Sciatic nerve (tissue), 2 donors: ENCODE data around the gene THRB. TPM values are rescaled to one million over a fixed set of nuclear protein-coding genes. Genes with fewer than 3 reads are reported as not detected.

Experiments used
- ATAC-seq: fragments of 200-7000 bp; cut with Tn5 transposase; one replicate; pipeline ENCODE4 v1.9.1; 2020; ENCODE audit warnings: mild to moderate bottlenecking, moderate library complexity
- DNase-seq: peaks from one replicate; pipeline ENCODE4 v3.0.0-alpha.2; 2020; ENCODE audit warnings: low spot score
- intact Hi-C: fragments of 100-400 bp; cut with DNase I; formaldehyde crosslinking; loops from one replicate; pipeline ENCODE4 v1.14.2; 2022
- total RNA-seq: library from RNA; stranded (reverse); fragmentation: NEBNext Ultra II Directional; extraction: Animal tissue kit (Norgen Biotek cat#: 25700); gene quantifications from one replicate; pipeline ENCODE4 v1.2.1, GENCODE V29; 2021
- donor health status: DM: no; HTN: no; CAD: no.
- donor health status: DM: no; HTN: no; CAD: no.

THRB gene
- total RNA-seq, 1 donor from 2014 or later: 13.2 TPM

DNA sequence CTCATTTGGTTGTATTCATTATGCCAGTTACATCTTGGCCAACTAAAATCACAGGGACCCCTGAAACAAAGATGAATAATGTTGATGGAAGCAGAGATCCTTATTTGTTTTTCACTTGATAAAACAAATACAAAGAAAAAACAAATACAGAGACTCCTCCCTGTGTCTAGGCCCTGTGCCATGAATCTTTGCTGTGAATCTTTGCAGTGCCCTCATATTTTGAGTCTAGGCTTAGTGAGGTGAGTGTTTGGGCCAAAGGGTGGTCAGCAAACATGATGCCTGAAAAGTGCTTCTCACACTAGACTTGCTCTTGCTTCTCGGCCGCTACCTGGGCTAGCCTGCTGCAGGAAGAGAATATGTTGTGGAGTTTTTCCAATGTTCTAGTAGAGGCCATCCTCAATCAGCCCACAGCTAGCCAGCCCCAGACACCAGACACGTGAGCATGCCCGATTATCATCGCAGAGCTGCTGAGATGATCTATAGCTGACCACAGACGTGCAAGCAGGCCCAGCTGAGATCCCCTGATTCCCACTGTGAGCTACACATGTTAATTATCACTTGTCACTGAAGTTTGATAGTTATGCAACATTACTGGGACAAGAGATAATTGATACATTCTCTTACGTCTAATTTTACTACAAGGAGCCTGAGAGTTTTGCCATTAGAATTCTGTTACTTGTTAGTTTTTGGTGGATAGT lies 191.4 kb downstream of the THRB start:
- no peak for ATAC-seq
- DNase-seq: no peak
- intact Hi-C loops: no loop called here

DNA sequence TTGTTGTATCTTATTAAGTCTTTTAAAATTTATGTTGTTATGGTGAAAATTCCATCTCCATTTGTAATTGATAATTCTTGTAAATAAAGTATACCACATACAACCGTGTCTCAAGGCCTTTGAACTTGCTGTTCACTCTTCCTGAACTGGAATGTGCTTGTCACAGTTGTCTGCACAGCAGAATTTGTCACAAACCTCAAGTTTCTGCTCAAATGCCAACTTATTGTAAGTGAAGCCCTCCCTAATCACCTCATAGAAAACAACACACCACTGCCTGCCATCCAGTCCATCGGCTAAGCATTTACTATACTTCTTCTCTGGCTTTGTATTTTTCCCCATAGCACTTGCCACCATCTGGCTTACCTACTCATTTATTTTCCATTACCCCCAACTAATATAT lies 192.3 kb downstream of the THRB start:
- no peak for ATAC-seq
- intact Hi-C loops: no loop called here
- DNase-seq: no peak

DNA sequence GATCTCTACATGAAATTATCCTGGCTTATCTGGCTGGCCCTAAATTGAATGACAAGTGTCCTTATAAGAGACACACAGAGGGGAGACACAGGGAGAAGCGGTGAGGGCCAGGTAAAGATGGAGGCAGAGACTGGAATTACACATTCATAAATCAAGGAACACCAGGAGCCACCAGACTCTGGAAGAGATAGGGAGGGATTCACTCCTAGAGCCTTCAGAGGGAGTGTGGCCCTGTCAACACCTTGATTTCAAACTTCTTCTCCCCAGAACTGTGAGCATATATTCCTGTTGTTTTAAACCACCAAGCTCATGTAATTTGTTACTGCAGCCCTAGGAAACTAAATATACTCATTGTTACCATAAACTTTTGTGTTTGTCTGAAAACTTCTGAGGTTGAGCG lies 193.7 kb downstream of the THRB start:
- intact Hi-C loops: no loop called here

DNA sequence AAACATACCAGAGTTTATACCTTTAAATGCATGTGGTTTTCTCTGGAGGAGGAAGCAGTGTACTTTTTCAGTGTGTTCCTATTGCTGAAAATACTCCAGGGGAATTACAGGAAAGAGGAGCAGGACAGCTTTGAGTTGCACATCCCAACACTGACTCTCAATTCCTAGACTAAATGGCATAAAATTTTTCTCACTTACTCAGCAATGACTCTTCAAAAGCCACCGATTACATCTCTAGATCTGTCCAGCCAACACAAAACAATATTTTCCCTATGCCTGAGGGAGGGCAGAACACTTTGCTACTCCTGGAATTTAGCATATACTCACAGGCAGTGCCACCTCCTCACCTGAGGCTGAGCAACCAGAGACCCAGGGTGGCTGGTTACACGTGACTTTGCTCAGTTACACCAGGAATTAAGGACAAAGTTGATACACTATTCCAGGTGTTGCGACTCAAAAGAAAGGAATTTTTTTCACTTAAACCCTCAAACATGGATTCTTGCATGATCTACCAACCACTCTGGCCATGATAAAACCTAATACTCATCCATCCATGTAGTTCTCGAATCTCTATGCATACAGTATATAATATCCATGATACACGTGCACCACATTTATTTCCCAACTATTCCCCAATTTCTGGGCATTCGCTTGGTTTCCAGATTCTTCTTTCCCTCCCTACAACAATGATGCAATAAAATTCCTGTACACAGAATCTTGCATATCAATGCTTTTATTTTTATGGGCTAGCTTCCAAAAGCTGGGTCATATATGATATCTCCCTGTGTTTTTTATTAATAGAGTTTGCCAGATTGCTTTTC lies 194.6 kb downstream of the THRB start:
- DNase-seq (no peak), ATAC-seq (peak; percentile 10)
- intact Hi-C loops: no loop called here

More for the DNA sequence above, 193.7 kb downstream of the THRB start:
- ATAC-seq (no peak), DNase-seq (no peak)

DNA sequence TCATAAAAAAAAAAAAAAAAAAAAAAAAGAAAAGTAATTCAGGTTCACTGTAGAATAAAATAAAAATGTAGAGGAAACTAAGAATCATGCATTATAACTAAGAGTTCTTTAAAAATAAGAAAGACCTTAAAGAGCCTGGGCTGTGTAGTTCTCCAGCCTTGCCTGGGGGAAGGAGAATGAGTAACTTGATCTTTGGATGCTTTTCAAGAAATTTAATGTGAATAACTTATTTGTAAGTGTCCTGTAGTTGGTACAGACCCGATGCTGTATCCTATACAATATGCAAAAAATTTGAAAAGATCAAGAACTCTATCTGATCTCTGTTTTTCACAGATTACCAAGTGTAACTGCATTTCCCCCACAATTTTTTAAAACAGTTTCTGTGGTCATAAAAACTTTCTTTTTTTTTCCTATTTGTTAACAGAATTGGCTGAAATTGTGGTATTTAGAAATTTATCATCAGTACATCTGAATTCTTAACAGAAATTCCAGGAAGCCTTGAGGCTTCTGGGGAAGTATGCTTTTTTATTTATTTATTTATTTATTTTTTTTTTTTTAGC lies 195.3 kb downstream of the THRB start:
- no peak for DNase-seq
- ATAC-seq: no peak
- intact Hi-C loops: no loop called here

DNA sequence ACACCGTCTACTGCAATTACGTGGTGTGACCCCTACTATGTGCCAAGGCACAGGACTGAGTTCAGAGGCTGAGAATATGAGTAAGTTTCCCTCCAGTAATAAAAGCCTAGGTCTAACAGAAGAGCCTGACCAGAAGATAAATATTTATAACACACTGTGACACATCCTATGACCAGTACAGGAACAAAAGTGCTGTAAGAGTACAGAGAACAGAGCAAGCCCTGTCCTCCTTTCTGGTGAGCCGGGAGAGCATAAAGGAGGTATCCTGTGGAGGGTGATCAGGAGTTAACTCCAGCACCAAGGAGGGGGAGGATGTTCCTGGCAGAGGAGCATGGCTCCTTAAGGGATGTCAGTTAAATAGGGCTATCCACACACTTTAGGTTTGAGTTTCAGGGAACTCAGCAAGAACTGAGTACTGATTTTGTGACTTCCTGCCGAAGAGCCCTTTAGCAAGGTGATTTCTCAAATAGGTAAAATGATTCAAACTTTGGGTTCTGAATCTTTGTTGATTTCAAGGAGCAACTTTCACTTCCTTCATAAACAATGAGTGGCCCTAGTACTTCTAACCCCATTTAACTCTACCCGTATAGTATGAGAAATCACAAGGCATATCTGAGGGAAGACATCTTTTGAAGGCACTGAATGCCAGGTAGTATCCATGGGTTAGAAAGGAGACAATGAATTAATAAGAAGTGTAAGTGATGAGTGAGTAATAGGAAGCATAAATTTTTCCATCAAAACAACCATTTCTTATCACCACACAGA lies 198.0 kb downstream of the THRB start:
- intact Hi-C loops: no loop called here
- DNase-seq: no peak
- ATAC-seq: no peak

- ATAC-seq (no peak), DNase-seq (no peak)
- intact Hi-C loops: no loop called here
Measured at GRCh38 chr3:24294150-24294549, 200.5 kb downstream of the THRB start.

- no peak for DNase-seq
- intact Hi-C loops: no loop called here
- ATAC-seq: no peak
Measured at GRCh38 chr3:24291646-24292045, 203.0 kb downstream of the THRB start.

- DNase-seq (no peak), ATAC-seq (no peak)
- intact Hi-C loops: no loop called here
Measured at GRCh38 chr3:24290596-24290995, 204.1 kb downstream of the THRB start.

DNA sequence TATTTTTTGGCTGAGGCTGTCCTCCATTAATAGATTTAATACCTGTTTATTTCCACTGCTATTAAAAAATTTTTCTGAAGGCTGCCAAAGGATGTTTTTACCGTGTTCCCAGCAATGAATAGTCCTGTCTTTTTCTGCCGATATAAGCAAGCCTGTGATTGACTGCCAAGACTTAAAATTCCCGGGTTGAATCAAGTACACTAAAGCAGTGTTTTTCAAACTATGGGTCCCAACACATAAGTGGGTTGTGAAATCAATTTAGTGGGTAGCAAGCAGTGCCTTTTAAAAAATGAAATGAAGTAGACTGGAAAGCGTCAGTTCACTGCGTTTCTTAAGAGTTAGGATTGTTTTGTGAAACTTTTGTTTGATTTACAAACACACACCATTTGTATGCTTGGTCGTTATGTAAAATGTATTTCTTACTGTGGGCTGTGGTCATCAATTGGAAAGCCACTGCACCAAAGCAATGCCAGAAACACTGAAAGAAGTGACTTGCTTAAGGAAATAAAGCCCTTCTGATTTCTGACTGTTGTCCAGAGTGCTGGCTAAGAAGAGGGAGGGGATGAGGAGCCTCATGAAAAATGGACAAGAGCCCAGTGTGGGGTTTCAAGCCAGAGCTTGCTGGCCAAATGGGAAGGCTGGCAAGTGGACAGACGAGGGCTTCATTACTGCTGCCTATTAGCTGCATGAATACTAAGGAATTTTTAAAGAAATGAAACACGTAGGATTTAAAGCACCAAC lies 206.0 kb downstream of the THRB start:
- ATAC-seq: peak; percentile 78
- DNase-seq: peak; percentile 57
- intact Hi-C loops: no loop called here

DNA sequence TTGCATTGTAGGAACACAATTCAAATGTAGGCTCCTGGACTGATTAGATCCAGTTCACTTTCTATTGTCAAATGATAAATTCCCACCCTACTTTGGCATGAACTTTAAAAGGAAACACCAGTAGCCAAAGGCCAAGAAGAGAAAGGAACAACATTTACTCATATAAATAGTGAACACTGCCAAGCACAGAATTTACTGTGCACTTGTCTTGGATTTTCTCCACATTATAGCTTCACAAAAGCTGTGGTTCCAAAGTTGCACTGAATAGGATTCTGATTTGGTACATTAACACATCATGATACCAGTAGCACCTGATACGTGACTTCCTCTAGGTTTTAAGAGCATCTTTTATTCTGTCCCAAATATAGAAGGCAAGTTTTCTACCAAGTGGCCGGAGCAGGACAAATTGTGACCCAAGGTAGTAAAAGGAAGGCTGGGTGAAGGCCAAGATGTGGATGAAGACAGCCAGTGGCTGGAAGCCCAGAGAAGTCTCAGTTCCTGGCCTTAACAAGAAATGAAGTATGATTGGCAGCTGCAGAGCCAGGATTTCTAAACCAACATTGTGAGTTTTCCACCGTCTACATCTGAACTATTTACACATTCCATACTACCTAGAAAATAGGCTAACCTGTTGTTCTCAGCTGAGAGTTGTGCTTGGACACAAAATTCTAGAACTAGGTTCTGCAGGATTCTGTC lies 206.7 kb downstream of the THRB start:
- DNase-seq (no peak), ATAC-seq (peak; percentile 70)
- intact Hi-C loops: no loop called here

GRCh38 chr3:24286405-24286804 lies 208.2 kb downstream of the THRB start:
- intact Hi-C loops: no loop called here
- no peak for ATAC-seq
- DNase-seq: no peak

- ATAC-seq (no peak), DNase-seq (no peak)
- intact Hi-C loops: no loop called here
Measured at GRCh38 chr3:24278543-24278942, 216.1 kb downstream of the THRB start.

DNA sequence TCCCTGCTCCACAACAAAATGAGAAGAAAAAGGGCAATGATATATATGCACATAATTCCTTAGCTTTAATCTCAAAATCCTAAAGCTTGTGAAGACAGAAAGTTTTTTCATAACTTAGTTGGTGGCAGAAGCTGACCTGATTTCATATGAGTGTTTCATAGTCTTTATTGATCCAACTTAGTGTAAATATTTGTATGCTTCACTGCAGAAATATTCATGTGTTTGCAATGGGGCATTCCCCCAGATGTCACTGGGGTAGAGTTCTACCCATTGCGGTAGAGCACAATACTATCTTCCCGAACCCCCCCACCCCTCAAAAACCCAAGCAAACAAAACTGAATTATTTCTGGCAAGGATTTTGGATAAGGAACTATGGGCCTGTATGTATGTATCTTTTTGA lies 221.2 kb downstream of the THRB start:
- intact Hi-C loops: no loop called here
- no peak for DNase-seq
- no peak for ATAC-seq

DNA sequence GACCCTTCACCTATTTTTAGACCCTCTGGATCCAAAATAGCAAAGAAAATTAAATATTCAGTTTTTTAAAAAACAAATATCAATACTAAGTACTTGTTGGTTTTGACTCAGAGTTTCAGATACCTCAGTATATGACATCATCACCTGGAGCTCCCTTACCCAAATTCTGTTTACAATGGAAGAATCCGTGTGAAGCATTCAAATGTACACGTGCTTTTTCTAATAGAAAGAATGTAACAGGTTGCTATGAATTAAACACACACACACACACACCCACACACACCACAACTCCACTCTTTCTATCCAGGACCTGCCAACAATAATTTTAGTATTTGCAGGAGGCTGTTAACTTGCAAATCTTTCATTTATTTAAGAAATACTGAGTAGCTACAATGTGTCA lies 221.8 kb downstream of the THRB start:
- ATAC-seq: no peak

DNA sequence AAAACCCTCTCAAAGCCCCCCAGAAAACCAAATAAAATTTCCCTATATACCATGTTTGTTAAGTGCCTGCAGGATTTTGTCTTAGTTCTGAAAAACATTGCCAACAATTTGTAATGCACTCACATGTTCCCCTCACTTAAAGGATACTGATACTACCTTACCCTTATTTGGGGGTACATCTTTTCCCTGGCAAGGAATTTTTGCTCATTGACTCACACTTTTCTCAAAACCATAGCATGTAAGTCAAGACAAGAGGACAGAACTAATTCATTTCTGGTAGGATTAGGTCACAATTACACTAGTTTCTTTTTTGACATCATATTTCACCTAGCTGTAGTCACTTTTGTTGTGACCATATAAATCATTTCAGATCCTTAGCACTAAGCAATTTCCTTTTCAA lies 222.2 kb downstream of the THRB start:
- DNase-seq (no peak), ATAC-seq (no peak)
- intact Hi-C loops: no loop called here

More for the DNA sequence above, 221.8 kb downstream of the THRB start:
- DNase-seq: no peak
- intact Hi-C loops: no loop called here

DNA sequence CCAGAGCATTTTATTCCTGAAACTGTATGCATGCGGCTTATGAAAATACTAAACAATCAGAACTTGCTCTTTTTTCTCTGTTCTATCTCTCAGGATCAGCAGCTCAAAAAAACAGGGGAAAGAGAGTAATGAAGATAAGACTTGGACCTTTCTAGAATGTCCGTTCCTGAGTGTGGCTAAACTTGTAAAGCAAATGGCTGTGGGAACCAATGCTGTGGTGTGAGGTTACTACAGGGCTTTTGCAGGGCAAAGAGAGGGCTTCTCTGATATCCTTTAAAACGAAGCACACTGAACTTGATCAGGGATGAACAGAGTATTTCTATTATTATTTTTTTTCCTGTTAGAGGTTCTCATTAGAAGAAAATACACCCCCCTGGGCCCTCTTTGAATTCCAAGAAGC lies 223.4 kb downstream of the THRB start:
- ATAC-seq (no peak), DNase-seq (no peak)
- intact Hi-C loops: no loop called here

- intact Hi-C loops: no loop called here
- DNase-seq: no peak
- no peak for ATAC-seq
Measured at GRCh38 chr3:24270744-24271143, 223.9 kb downstream of the THRB start.
